Measurements from ENCODE around the gene ZBTB37. TPM values are rescaled to one million over a fixed set of nuclear protein-coding genes. Genes with fewer than 3 reads are reported as not detected.
"Not testable (repeated sequence)": the region's sequence is repeated elsewhere in the genome, so short reads cannot be mapped to it uniquely, and the experiment has no call there.

ZBTB37 gene
- total and polyA plus RNA-seq, 2 donors from 2014 or later: 1.0 to 19.1 TPM

DNA sequence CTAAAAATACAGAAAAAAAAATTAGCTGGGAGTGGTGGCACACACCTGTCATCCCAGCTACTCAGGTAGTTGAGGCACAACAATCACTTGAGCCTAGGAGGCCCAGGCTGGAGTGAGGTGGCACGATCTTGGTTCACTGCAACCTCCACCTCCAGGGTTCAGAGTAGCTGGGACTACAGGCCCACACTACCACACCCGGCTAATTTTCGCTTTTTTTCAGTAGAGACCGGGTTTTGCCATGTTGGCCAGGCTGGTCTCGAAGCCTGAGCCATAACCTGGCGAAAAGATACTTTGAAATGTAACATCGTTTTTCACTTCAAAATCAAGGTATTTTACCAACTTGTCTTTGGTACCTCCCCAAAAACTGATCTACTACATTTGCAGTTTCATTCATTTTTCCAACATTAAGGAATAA is 6.4 kb upstream of the ZBTB37 start:
- Histone ChIP-seq H3K27me3 (ENCODE audit: control insufficient read depth, insufficient read depth, low read length) (no peaks in the 10 kb centered on the region), H3K9ac (ENCODE audit: low read length in 3 of 3) (no peak overlapping the region), H3K4me3 (ENCODE audit: low read length in 3 of 3) (no peak overlapping the region), H3K36me3 (ENCODE audit: control insufficient read depth in 2 of 3, insufficient read depth in 3 of 3, low read length in 3 of 3) (peaks cover 20 to 40% (median 30%) of the 10 kb centered on the region in 3 donors), H3K4me1 (ENCODE audit: control insufficient read depth in 2 of 3, insufficient read depth in 2 of 3, low read depth in 1 of 3, low read length in 3 of 3) (peaks cover 0 to 11% (median 9%) of the 10 kb centered on the region in 3 donors), H3K9me3 (ENCODE audit: control insufficient read depth in 2 of 3, insufficient read depth in 1 of 3, low read length in 3 of 3) (no peaks in the 10 kb centered on the region), H3K27ac (ENCODE audit: low read depth in 2 of 2, low read length in 2 of 2) (no peak overlapping the region)
- DNase-seq: no peak
- intact Hi-C loops (cut with DNase I): no loop called here
- FAIRE-seq: no peak
- TF ChIP-seq CTCF (IDR thresholded peaks at IDR 0.05; ENCODE audit: borderline replicate concordance, extremely low read depth, insufficient read depth): no peak

DNA sequence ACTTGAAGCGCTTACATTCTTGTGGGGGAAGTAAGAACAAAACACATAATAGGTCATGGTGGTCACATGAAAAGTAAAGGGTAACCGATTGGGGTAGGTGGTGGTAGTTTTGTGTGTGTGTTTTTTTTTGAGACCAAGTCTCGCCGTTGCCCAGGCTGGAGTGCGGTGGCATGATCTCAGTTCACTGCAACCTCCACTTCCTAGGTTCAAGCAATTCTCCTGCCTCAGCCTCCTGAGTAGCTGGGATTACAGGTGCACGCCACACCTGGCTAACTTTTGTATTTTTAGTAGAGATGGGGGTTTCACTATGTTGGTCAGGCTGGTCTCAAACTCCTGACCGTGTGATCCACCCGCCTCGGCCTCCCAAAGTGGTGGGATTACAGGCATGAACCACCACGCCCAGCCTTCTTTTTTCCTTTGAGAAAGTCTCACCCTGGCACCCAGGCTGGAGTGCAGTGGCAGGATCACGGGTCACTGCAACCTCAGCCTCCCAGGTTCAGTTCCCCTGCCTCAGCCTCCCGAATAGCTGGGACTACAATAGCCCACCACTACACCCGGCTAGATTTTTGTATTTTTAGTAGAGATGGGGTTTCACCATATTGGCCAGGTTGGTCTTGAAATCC is 5.9 kb upstream of the ZBTB37 start:
- FAIRE-seq; DNase-seq; H3K9ac ChIP-seq (ENCODE audit: low read length in 3 of 3); H3K27ac ChIP-seq (ENCODE audit: low read depth in 2 of 2, low read length in 2 of 2); H3K4me3 ChIP-seq (ENCODE audit: low read length in 3 of 3); H3K9me3 ChIP-seq (ENCODE audit: control insufficient read depth in 2 of 3, insufficient read depth in 1 of 3, low read length in 3 of 3); intact Hi-C loops (cut with DNase I); H3K27me3 ChIP-seq (ENCODE audit: control insufficient read depth, insufficient read depth, low read length): not testable (repeated sequence)
- Histone ChIP-seq H3K4me1 (ENCODE audit: control insufficient read depth in 2 of 3, insufficient read depth in 2 of 3, low read depth in 1 of 3, low read length in 3 of 3) (peaks cover 0 to 12% (median 11%) of the 10 kb centered on the region in 3 donors), H3K36me3 (ENCODE audit: control insufficient read depth in 2 of 3, insufficient read depth in 3 of 3, low read length in 3 of 3) (peaks cover 20 to 40% (median 27%) of the 10 kb centered on the region in 3 donors)

DNA sequence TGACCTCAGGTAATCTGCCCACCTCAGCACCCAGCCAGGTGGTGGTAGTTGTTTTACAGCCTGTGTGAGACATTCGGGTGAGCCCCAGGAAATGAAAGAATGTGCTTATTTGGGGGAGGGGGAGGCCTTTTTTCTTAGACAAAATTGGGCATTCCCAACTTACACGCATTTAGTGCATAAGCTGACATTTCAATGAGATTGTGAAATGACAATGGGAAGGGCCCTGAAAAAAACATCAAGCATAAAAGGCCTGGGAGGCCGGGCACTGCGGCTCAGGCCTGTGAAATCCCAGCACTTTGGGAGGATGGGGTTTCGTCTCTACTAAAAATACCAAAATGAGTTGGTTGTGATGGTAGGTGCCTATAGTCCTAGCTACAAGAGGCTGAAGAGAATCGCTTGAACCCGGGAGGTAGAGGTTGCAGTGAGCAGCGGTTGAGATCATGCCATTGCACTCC is 5.4 kb upstream of the ZBTB37 start:
- Histone ChIP-seq H3K9me3 (ENCODE audit: control insufficient read depth in 2 of 3, insufficient read depth in 1 of 3, low read length in 3 of 3) (no peaks in the 10 kb centered on the region), H3K27me3 (ENCODE audit: control insufficient read depth, insufficient read depth, low read length) (no peaks in the 10 kb centered on the region)
- intact Hi-C loops (cut with DNase I): no loop called here

More for the DNA sequence above, 5.4 kb upstream of the ZBTB37 start:
- H3K27ac ChIP-seq (ENCODE audit: low read depth in 2 of 2, low read length in 2 of 2): no peak overlapping the region
- no peak overlapping the region for H3K4me3 ChIP-seq (ENCODE audit: low read length in 3 of 3)
- H3K4me1 ChIP-seq (ENCODE audit: control insufficient read depth in 2 of 3, insufficient read depth in 2 of 3, low read depth in 1 of 3, low read length in 3 of 3): peaks cover 0 to 12% (median 11%) of the 10 kb centered on the region in 3 donors
- no peak for TF ChIP-seq CTCF (IDR thresholded peaks at IDR 0.05; ENCODE audit: borderline replicate concordance, extremely low read depth, insufficient read depth)
- no peak for FAIRE-seq
- no peak overlapping the region for H3K9ac ChIP-seq (ENCODE audit: low read length in 3 of 3)
- no peak for DNase-seq
- H3K36me3 ChIP-seq (ENCODE audit: control insufficient read depth in 2 of 3, insufficient read depth in 3 of 3, low read length in 3 of 3): peaks cover 20 to 40% (median 24%) of the 10 kb centered on the region in 3 donors
